Suprapubic skin (tissue), 3 donors: ENCODE results near the gene CLDN34.

Experiments used
- EP300 ChIP-seq: sonication (generic); formaldehyde crosslinking; IDR thresholded peaks from one replicate; pipeline ENCODE4 v1.6.1; 2017; ENCODE audit warnings: antibody characterized with exemption
- POLR2A ChIP-seq, 2 donors: fragments of 450-650 bp; IDR thresholded peaks; one replicate each; pipeline ENCODE4 v1.6.1; 2017; ENCODE audit warnings: antibody characterized with exemption in 2 of 2, mild to moderate bottlenecking in 2 of 2, moderate library complexity in 2 of 2
- TF ChIP-seq, protein P1 (sequence below), 2 donors: fragments of 200-600 bp in 1 of 2; fragments of 450-650 bp in 1 of 2; sonication (generic) in 1 of 2; IDR thresholded peaks; one replicate each; pipeline ENCODE4 v1.5.1; 2016 to 2019; ENCODE audit warnings: antibody characterized with exemption in 2 of 2, mild to moderate bottlenecking in 1 of 2, moderate library complexity in 1 of 2

DNA sequence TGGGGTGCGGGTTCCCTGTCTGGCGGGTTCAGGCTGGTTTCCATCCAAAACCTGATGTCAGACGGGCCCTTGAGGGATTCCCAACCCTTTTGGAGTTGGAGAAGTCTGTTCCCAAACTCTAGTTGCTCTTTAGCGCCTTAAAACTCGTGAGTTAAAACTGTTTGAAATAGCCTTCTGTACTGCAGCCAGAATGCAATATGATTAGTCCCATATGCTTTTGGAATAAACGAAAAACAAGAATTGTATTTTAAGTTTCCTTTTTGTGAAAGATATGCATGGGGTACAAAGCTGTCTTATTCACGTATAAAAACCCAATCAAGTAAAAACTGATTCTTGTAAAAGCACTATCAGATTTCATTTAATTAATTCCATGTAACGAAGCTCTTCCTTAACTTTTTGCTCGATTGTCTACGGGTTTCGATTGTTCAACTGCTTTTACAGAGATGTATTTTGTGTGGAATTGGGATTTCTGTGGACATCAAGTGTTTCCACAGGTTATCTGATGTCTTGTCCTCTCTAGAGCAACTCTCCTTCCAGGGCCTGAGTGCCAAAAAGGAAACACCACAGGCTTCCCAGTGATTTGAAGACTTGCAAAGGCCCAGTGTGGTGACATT is 49.5 kb downstream of the CLDN34 start:
- TF ChIP-seq, protein P1, sequence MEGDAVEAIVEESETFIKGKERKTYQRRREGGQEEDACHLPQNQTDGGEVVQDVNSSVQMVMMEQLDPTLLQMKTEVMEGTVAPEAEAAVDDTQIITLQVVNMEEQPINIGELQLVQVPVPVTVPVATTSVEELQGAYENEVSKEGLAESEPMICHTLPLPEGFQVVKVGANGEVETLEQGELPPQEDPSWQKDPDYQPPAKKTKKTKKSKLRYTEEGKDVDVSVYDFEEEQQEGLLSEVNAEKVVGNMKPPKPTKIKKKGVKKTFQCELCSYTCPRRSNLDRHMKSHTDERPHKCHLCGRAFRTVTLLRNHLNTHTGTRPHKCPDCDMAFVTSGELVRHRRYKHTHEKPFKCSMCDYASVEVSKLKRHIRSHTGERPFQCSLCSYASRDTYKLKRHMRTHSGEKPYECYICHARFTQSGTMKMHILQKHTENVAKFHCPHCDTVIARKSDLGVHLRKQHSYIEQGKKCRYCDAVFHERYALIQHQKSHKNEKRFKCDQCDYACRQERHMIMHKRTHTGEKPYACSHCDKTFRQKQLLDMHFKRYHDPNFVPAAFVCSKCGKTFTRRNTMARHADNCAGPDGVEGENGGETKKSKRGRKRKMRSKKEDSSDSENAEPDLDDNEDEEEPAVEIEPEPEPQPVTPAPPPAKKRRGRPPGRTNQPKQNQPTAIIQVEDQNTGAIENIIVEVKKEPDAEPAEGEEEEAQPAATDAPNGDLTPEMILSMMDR (IDR thresholded peaks at IDR 0.05): no peak
- TF ChIP-seq EP300 (no peak), POLR2A (IDR thresholded peaks at IDR 0.05) (no peak)
